Erythroblast (primary cell): ENCODE results near the gene IL1RL1.
A peak's percentile ranks its signal among the peaks of the same experiment; 100 is the strongest.

Experiments
- DNase-seq, 2 experiments: peaks; one replicate each; lab custom pipeline; 2025; lab: John Stamatoyannopoulos, UW
- GATA1 ChIP-seq: IDR thresholded peaks from 2 replicates; pipeline ENCODE4 v1.6.1; 2011; ENCODE audit warnings: low read depth, mild to moderate bottlenecking, control low read depth, low read length, moderate library complexity
- POLR2A ChIP-seq: IDR thresholded peaks from 2 replicates; pipeline ENCODE4 v1.6.1; 2011; ENCODE audit warnings: mild to moderate bottlenecking, low read length

The IL1RL1 gene

GRCh38 chr2:102357937-102358336, 46.6 kb downstream of the IL1RL1 start:
- TF ChIP-seq POLR2A = no peak
- TF ChIP-seq GATA1 = no peak
- DNase-seq = no peak

- TF ChIP-seq POLR2A = no peak
- no peak for TF ChIP-seq GATA1
- DNase-seq = peak in 1 of 2 experiments; percentile 11
Measured at GRCh38 chr2:102358496-102358895, 47.1 kb downstream of the IL1RL1 start.

GRCh38 chr2:102359527-102359926, 48.2 kb downstream of the IL1RL1 start:
- TF ChIP-seq POLR2A (no peak), GATA1 (no peak)
- DNase-seq = peak; percentile 11 to 25

- no peak for DNase-seq
- TF ChIP-seq POLR2A (no peak), GATA1 (no peak)
Measured at GRCh38 chr2:102361632-102362241, 50.4 kb downstream of the IL1RL1 start.

GRCh38 chr2:102365763-102366162, 54.4 kb downstream of the IL1RL1 start:
- DNase-seq = no peak
- TF ChIP-seq GATA1 (no peak), POLR2A (no peak)

- no peak for DNase-seq
- TF ChIP-seq POLR2A = no peak
- no peak for TF ChIP-seq GATA1
Measured at GRCh38 chr2:102366406-102367112, 55.2 kb downstream of the IL1RL1 start.

- TF ChIP-seq GATA1 = no peak
- TF ChIP-seq POLR2A = no peak
- no peak for DNase-seq
Measured at GRCh38 chr2:102367331-102367971, 56.1 kb downstream of the IL1RL1 start.

GRCh38 chr2:102368461-102369109, 57.2 kb downstream of the IL1RL1 start:
- no peak for DNase-seq
- TF ChIP-seq GATA1 (no peak), POLR2A (no peak)

DNA sequence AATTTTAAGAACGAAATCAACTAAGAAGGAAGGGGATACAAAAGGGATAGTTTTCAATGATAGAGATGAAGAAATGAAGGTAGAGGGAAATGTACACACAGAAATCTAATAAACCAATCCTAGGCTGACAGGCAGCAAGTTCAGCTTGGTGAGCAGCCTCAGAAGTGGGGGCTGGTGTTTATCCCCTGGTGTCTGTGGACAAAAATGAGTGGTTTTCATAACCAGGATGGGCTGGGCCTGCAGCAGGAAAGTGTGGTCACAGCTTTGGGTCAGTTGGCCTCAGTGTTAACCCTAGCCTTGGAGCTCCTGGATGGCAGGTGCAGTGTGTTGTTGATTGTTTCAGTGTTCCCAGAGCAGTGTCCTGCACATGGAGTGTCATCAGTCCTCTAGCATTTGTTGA, 58.5 kb downstream of the IL1RL1 start:
- TF ChIP-seq POLR2A (no peak), GATA1 (no peak)
- no peak for DNase-seq

DNA sequence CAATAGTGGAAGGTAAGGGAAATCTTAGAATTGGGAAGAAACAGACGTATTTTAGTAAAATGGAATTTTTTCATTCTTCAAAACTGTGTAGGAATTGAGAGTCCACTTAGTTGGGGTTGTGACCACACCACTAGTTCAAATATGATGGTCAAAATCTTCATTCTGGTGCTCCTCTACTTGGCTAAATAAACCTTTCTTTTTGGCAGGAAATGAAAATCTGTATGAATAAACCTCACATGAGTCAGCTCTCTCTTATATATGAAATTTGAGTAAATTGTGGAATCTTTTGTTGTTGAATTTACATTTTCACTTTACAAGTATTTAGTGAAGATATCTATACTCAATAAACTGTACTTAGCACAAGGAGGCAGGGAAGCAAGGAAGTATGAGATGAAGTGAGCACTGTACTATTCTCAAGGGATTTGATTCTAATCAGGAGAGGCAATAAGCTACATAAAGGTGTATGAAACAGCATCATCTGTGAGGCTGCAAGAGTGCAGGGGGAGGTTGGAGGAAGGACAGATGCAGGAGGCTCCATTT, 64.8 kb downstream of the IL1RL1 start:
- DNase-seq = no peak
- TF ChIP-seq GATA1 (no peak), POLR2A (no peak)

DNA sequence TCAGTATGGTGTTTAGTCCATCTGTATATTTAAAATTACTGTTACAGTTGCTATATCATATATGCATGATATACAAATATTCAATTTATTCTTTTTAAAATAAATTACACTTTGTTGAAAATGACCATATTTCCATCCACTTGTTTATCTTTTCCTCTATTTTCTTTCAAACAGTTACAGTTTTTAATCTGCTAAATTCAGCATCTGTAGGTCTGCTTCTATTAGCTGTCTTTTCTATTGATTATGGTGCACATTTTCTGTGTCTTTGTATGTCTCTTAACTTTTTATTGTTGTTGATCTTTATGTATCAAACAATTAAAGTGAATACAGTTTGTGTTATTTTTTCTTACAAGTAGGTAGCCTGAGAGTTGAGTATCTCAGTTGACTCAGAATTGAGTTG, 72.4 kb downstream of the IL1RL1 start:
- TF ChIP-seq GATA1 (no peak), POLR2A (no peak)
- peak; percentile 24 to 33 for DNase-seq

- no peak for TF ChIP-seq GATA1
- no peak for TF ChIP-seq POLR2A
- DNase-seq = no peak
Measured at GRCh38 chr2:102385522-102385921, 74.2 kb downstream of the IL1RL1 start.

DNA sequence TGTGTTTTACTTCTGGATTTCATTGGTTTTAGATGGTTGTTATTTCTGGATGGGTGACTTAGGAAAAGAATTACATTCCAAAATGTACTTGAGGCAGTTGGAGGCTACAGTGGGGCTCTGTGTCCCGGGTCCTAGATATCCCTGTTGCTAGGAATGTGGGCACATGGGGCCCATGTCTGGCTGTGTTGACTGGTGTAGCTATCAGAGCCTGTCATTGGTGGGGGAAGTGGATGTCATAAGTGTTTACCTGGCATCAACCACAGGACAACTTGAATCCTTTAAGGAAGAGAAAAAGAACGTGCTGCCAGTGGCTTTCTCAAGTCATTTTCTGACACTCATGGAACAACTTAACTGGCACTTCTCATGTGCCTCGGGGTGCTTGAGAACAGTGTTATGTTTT, 74.6 kb downstream of the IL1RL1 start:
- no peak for DNase-seq
- TF ChIP-seq GATA1 (no peak), POLR2A (no peak)
